Type B pancreatic cell (in vitro differentiated cells): Measurements from ENCODE around the gene DGCR8. TPM values are rescaled to one million over a fixed set of nuclear protein-coding genes. Genes with fewer than 3 reads are reported as not detected.

Source experiments
- DNase-seq: peaks from one replicate; pipeline ENCODE4 v3.0.0; 2021; ENCODE audit warnings: mixed read lengths; ENCODE audit not compliant: unreplicated experiment; ENCODE audit errors: extremely low spot score
- H3K27ac Mint-ChIP-seq: 2 replicates; pipeline ENCODE4 v1.8.0; 2021; ENCODE audit warnings: mild to moderate bottlenecking, mixed read lengths
- H3K27me3 Mint-ChIP-seq: 2 replicates; pipeline ENCODE4 v1.8.0; 2021; ENCODE audit warnings: mixed read lengths
- H3K36me3 Mint-ChIP-seq: 2 replicates; pipeline ENCODE4 v1.8.0; 2021; ENCODE audit warnings: mixed read lengths
- H3K4me1 Mint-ChIP-seq: one replicate; pipeline ENCODE4 v1.8.0; 2021; ENCODE audit warnings: mixed read lengths; ENCODE audit not compliant: unreplicated experiment
- H3K4me3 Mint-ChIP-seq: 2 replicates; pipeline ENCODE4 v1.8.0; 2021; ENCODE audit warnings: mild to moderate bottlenecking, mixed read lengths
- H3K9me3 Mint-ChIP-seq: 2 replicates; pipeline ENCODE4 v1.8.0; 2021; ENCODE audit warnings: mixed read lengths
- CTCF ChIP-seq: fragments of 200-600 bp; sonication (generic); conservative IDR thresholded peaks from 2 replicates; pipeline ENCODE4 v1.5.0; 2021; ENCODE audit warnings: antibody characterized with exemption, mild to moderate bottlenecking
- total RNA-seq: library from RNA; stranded (reverse); gene quantifications from 2 replicates; pipeline ENCODE4 v1.2.1, GENCODE V29; 2021; ENCODE audit warnings: low replicate concordance

The DGCR8 gene
- total RNA-seq, 1 donor from 2014 or later, result 61.3 TPM

DNA sequence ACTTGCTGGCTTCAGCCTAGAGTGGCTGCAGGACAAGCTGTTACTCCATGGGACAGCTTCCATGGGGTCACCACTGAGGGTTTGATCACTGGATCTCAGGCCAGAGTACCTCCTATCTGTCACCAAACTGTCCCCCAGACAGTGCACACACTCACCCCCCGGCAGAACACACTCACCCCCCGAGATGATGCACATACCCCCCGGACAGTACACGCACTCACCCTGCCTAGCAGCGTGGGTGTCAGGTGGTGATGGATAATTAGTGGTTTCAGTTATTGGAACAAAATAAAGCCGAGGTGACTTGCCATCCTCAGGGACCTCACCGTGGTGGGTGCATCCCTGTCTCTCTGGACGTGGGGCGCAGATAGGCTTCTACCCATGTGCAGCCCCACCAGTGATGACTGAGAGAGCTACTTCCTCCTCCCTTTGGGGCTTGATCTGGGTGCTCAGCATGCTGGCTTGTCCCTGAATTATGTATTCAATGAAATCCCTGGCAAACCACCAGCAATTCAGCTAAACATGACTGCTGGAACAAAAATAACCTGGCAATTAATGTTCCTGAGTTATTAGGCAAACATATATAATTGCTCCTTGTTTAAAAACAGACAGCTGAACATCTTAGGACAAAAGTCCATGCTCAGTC lies 40.2 kb upstream of the DGCR8 start:
- no peaks in the 10 kb centered on the region for H3K27me3 Mint-ChIP-seq
- no peak overlapping the region for H3K4me3 Mint-ChIP-seq
- no peak for TF ChIP-seq CTCF
- H3K36me3 Mint-ChIP-seq, result no peaks in the 10 kb centered on the region
- no peak for DNase-seq
- H3K9me3 Mint-ChIP-seq, result no peaks in the 10 kb centered on the region
- no peak overlapping the region for H3K27ac Mint-ChIP-seq
- H3K4me1 Mint-ChIP-seq, result peaks cover 18% of the 10 kb centered on the region

DNA sequence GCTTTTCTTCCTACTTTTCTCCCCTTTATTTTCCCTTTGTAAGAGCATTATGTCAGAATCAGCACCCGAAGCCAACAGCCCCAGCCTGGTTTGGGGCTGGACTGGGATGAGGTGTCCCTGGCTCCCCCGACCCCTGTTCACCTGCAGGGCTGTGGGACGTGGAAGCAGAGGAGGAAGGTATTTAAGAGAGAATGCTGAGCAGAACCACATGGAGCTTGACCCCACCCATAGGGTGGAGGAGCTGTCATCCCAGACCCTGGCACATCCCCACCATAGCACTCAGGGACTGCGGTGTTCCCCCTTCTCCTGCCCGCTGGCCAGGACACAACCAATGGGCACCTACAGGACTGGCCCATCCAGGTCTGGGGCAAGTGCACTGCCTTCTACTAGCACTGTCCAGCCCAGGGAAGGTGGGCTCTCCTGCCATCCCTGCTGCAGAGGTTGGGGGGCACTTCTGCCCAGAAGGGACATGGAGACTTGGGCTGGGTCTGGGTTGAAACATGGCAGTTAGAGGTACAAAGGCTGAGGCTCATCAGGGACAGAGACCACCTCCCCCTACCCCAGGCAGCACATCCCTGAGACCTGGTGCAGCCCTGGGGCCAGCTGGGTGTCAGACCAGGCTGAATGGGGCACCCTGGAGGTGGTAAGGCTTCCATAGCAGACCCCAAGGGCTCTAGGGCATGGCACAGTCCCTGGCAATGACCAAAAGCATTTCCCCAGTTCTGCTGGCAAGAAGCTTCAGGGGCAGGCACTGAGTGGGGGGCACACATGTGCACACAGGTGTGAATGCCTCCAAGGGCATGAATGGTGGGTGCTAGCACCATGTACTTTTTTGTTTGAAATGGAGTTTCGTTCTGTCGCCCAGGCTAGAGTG lies 39.5 kb upstream of the DGCR8 start:
- Mint-ChIP-seq H3K27ac (no peak overlapping the region), H3K36me3 (no peaks in the 10 kb centered on the region), H3K9me3 (no peaks in the 10 kb centered on the region), H3K27me3 (no peaks in the 10 kb centered on the region), H3K4me3 (no peak overlapping the region), H3K4me1 (peaks cover 14% of the 10 kb centered on the region)
- no peak for DNase-seq
- no peak for TF ChIP-seq CTCF

DNA sequence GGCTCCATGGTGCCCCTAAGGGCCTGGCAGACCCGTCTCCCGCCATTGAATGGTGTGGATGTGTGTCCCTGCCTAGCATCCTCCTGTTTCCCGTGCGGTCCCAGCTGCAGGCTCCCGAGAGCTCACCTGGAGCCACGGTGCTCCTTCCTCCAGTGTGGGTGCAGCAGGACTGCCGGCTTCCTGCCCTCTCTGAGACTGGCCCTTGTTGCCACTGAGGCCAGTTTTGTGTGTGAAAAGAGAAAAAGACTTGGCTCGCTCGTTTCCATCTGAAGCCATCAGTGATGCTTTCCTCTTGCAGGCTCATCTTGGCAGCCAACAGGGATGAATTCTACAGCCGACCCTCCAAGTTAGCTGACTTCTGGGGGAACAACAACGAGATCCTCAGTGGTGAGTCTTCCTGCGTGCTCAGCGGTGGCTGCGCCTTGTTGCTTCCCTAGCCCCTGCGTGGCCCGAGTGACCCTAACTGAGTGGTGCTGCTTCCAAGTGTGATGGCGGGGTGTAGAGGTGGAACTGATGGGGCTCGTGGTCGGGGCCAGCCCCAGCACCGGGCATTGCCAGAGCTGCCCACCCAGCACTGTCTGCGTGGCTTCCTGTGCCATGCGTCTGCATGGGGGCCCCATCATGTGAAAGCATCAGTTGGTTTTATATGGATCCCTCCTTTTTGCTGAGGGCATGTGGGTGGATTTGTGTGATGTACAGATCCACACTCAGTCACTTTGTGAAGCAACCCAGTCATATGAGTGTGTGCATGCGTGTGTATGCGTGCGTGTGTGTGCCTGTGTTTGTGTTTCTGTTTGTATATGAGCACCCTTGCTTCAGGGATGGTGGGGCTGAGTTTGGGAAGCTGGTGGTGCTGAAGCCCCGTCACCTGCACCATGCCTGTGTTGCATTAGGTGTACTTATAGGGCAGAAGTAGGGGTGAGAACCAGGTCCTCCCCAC lies 36.7 kb upstream of the DGCR8 start:
- no peak overlapping the region for H3K4me3 Mint-ChIP-seq
- no peaks in the 10 kb centered on the region for H3K27me3 Mint-ChIP-seq
- no peak overlapping the region for H3K27ac Mint-ChIP-seq
- no peaks in the 10 kb centered on the region for H3K36me3 Mint-ChIP-seq
- H3K4me1 Mint-ChIP-seq, result no peaks in the 10 kb centered on the region
- no peaks in the 10 kb centered on the region for H3K9me3 Mint-ChIP-seq
- DNase-seq, result no peak
- no peak for TF ChIP-seq CTCF

DNA sequence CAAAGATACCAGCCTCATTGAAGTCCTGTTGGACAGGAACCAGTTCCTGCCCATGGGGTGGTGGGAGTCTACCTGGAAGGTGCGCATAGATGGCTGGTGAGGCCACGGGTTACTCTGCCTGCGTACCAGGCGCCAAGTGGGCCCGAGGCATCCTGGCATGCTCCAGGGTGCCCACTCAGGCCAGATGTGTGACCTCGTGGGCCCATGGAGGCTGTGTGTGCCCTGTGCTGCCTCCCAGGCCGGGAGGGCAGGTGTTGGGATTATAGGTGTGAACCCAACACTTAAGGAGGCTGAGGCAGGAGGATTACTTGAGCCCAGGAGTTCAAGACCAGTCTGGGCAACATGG lies 36.1 kb upstream of the DGCR8 start:
- no peak for DNase-seq
- H3K9me3 Mint-ChIP-seq, result no peaks in the 10 kb centered on the region
- H3K27ac Mint-ChIP-seq, result no peak overlapping the region
- H3K27me3 Mint-ChIP-seq, result no peaks in the 10 kb centered on the region
- no peaks in the 10 kb centered on the region for H3K4me1 Mint-ChIP-seq
- H3K36me3 Mint-ChIP-seq, result no peaks in the 10 kb centered on the region
- TF ChIP-seq CTCF, result no peak
- H3K4me3 Mint-ChIP-seq, result no peak overlapping the region

DNA sequence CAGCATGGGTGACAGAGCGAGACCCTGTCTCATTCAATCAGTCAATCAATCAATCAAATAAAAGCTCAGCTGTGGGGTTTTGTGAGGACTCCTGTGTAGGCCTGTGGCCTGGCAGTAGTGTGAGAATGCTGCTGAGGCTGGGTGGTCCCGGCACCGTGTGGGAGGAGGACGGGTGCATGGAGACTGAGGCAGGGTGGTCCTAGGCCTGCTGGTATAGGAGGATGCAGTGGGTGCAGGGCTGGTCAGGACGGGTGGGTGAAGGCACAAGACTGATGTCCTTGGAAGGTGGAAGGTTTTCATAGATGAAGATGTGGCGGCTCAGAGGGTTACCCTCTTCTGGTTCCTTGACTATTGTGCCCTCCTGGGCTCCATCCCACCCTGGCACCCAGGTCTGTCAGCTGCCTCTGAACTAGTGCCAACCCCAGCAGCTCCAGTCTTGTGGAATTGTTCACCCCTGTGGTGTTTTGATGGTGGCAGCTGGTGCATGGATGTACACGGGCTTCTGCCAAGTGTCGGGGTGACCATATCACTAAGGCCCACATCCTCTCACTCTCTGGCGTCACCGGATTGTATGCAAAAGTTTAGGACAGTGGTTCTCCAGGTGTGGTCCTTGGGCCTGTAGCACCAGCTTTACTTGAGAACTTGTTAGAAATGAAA lies 35.4 kb upstream of the DGCR8 start:
- no peaks in the 10 kb centered on the region for H3K36me3 Mint-ChIP-seq

More for the DNA sequence above, 35.4 kb upstream of the DGCR8 start:
- no peak overlapping the region for H3K4me3 Mint-ChIP-seq
- no peak overlapping the region for H3K27ac Mint-ChIP-seq
- no peak for TF ChIP-seq CTCF
- H3K4me1 Mint-ChIP-seq, result no peaks in the 10 kb centered on the region
- no peak for DNase-seq
- H3K9me3 Mint-ChIP-seq, result no peaks in the 10 kb centered on the region
- H3K27me3 Mint-ChIP-seq, result no peaks in the 10 kb centered on the region
